LNCAP (cell line): ENCODE data around the gene ANKRD13B.

Experiments used
- TF ChIP-seq, protein P1 (sequence below): fragments of 450-650 bp; IDR thresholded peaks from 2 replicates; pipeline ENCODE4 v1.5.1; 2017; ENCODE audit warnings: mild to moderate bottlenecking

ANKRD13B gene

GRCh38 chr17:29621751-29622194 lies 28.8 kb downstream of the ANKRD13B start:
- TF ChIP-seq, protein P1, sequence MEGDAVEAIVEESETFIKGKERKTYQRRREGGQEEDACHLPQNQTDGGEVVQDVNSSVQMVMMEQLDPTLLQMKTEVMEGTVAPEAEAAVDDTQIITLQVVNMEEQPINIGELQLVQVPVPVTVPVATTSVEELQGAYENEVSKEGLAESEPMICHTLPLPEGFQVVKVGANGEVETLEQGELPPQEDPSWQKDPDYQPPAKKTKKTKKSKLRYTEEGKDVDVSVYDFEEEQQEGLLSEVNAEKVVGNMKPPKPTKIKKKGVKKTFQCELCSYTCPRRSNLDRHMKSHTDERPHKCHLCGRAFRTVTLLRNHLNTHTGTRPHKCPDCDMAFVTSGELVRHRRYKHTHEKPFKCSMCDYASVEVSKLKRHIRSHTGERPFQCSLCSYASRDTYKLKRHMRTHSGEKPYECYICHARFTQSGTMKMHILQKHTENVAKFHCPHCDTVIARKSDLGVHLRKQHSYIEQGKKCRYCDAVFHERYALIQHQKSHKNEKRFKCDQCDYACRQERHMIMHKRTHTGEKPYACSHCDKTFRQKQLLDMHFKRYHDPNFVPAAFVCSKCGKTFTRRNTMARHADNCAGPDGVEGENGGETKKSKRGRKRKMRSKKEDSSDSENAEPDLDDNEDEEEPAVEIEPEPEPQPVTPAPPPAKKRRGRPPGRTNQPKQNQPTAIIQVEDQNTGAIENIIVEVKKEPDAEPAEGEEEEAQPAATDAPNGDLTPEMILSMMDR, result no peak

- TF ChIP-seq, protein P1, result no peak
Measured at GRCh38 chr17:29622337-29623282, 29.7 kb downstream of the ANKRD13B start, which contains the start of gene CORO6. TSS of gene CORO6 (minus strand) at chr17:29622912. CDS start at chr17:29621421, 1,491 bp downstream.

- TF ChIP-seq, protein P1, result no peak
Measured at GRCh38 chr17:29623283-29623647, 30.3 kb downstream of the ANKRD13B start.

DNA sequence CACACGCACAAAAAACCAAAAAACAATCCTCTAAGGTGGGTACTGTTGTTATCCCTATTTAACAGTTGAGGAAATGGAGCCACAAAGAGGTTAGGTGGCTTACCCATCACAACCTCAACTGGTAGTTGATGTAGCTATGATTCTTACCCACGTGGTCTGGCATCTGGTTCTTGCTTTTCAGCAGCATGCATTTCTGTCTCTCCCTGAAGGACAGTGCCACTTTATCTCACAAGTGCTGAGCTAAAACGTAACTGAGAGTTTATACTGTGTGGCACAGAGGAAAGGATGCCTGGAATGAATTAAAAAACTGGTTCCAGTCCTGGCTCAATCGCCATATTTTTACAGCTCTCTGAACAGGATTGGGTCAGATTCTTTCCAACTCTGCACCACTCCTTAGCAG lies 31.7 kb downstream of the ANKRD13B start:
- TF ChIP-seq, protein P1, result no peak

GRCh38 chr17:29625037-29625750 lies 32.3 kb downstream of the ANKRD13B start:
- TF ChIP-seq, protein P1, result no peak

DNA sequence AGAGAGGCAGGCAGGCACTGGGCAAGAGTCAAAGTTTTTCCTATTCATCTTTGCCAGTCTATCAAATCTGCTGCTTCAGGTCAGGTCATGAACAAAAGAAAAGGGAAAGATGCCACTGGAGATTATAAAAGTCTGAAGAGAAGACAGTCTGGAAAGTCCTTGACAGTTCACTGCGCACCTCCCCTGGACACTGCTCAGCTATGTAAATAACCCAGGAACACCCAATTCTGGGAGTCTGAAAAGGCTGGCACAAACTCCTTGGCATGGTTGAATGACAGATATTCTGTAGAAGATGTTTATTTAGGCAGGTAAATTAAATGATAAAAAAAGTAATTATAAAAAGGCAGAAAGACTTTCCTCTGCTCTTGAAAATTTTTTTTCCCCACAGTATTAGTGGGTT lies 35.0 kb downstream of the ANKRD13B start:
- TF ChIP-seq, protein P1, result no peak

GRCh38 chr17:29628644-29629043 lies 35.7 kb downstream of the ANKRD13B start:
- TF ChIP-seq, protein P1, result no peak
